DMS153 (cell line): ENCODE data around the gene OXCT1.
"Not testable (repeated sequence)": the region's sequence is repeated elsewhere in the genome, so short reads cannot be mapped to it uniquely, and the experiment has no call there.

ENCODE experiments used
- DNase-seq: peaks from one replicate; lab custom pipeline; 2025; lab: John Stamatoyannopoulos, UW

OXCT1 gene

GRCh38 chr5:41773799-41774198, 96.4 kb downstream of the OXCT1 start:
- no peak for DNase-seq

DNA sequence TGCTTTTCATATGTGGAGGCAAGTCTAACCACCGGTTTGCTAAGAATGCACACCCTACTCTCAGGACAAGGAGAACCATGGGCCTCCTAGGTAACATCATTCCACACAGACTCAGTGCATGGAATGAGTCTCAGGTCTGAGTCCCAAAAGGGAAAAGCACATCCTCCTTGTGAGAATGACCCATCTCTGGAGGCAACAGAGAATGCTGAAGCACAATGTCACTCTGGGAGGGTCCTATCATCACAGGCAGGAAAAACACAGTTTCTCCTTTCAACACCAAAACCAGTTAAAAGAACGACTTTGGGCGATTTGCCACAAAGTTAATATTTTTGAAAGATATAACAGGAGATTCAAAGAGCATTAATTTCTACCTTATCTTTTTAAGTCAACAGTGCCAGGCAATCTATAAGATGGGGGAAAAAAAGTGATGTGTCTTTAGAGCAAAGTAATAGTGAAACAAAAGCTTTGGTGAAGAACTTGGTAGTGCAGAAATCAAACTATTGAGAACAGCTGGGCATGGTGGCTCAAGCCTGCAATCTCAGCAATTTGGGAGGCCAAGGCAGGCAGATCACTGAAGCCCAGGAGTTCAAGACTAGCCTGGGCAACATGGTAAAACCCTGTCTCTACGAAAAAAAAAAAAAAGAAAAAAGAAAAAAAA, 97.3 kb downstream of the OXCT1 start:
- DNase-seq, result no peak

GRCh38 chr5:41772056-41772455, 98.2 kb downstream of the OXCT1 start:
- no peak for DNase-seq

- no peak for DNase-seq
Measured at GRCh38 chr5:41770799-41771198, 99.4 kb downstream of the OXCT1 start.

GRCh38 chr5:41768692-41769091, 101.5 kb downstream of the OXCT1 start:
- DNase-seq, result no peak

DNA sequence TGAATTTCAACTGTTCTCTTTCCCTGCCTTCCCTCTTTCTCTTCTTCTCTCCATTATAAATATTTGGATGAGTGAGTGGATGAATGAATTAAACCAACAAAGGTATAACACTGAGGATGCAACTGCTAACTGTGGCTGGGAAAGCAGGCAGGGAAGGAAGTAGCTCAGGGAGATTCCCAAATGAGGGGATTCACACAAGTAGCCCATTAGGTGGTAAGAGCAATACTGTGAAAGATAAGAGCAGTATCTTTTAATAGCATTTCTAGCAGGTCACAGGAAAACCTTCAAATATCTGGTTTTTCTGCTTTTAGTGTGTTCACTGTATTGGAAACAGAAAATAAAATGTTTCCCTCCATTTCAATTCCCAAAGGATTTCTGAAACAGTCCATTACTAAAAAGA, 105.6 kb downstream of the OXCT1 start:
- DNase-seq, result no peak

GRCh38 chr5:41763574-41763973, 106.7 kb downstream of the OXCT1 start:
- no peak for DNase-seq

DNA sequence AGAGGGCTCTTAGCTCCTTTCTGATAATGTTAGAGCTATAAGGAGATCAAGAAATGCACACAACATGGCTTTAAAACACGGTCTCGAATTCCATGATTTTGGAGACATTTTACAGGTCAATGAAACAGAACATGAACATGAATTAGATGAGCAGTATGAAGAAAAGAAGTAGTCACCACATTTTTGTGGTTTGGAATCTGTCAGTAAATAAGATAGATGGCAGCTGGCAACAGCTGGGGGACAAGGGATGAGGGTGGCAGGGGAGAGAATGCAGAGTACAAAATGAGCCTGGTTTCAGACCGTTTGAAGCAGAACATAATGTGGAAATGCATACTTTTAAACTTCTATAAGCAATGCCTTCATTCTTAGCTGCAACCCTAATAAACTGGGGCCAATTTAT, 107.1 kb downstream of the OXCT1 start:
- DNase-seq, result no peak

DNA sequence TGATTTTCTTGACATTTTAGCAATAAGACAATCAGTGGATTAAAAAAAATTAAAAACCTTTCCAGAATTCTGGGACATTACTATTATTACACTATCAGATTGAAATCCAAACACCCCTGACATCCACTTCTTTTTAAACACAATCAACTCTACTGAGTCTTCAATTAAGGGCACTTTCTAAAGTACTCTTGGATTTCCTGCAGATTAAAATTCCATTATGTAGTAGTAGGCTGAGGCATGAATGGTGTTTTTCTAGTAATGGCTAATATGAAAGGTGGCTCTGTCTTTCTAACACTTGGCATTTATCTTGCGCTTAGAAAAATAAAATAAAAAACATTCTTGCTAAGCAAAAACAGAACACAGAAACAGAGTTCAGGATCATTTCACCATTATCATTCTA, 107.8 kb downstream of the OXCT1 start:
- no peak for DNase-seq

DNA sequence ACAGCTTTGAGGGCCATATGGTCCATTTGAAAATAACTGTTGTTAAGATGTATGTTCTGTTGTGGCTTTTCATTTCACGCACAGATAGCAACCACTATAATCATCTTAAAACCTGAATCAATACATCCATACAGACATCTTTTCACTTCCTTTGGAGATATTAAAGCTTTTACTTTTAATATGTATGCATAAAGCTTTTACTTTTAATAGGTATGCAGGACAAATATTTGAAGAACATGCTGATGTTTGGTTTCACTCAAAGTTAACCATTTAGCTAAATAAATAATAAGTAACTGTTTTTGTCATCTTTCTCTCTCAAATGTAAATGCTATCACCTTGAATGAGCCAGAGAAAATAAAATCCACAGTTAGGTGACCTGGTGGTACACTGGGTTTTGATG, 108.6 kb downstream of the OXCT1 start:
- DNase-seq, result no peak

DNA sequence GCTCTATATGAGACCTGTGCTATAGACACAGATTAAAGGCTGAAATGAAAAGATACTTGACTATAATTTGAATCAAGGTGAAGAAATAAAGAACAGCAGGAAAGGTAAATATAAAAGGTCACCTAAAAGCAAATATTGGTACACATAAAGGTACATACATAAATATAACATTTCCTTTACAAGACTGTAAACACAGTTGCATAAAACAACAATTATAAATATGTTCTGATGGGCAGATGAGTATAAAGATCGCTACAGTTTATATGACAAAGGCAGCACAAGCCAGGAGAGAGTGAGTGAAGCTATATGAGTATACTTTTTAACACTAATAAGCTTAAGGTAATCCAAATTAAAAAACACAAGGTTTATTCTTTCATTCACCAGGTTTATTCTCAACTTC, 114.5 kb downstream of the OXCT1 start:
- no peak for DNase-seq

DNA sequence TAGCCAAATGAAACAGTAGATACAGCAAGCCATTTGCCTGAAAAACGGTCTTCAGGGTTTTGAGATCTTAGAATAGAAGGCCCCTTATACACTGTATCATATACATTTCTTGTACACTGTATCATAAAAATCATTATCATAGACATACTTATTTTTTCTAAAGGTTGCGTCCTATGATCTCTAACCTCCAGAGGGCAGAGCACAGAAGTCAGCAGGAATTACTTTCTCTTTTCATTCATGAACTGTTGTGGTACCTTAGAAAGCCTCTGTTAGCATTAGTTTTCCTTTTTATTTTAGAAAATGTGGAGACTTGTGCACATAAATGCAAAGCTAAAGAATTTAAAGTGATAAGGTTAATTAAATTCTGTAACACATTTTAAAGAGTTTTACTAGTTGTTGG, 115.4 kb downstream of the OXCT1 start:
- DNase-seq, result no peak

DNA sequence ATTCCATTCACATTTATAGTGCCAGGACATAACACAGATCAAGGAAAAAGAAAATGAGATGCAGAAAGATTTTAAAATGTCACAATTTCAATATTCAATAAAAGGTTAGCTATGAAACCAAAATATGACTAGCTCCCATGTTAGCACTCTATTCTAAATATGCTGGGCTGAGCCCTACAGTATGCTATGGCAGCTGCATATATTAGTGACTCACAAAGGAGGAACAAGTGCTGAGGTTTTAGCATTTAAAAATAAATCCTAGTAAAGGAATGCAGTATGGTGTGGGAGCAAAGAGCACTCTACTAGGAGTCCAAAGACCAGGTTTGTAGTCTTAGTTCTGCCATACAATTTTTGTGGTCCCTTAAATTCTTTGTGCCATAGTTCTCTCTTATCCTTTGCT, 118.4 kb downstream of the OXCT1 start:
- DNase-seq, result no peak

DNA sequence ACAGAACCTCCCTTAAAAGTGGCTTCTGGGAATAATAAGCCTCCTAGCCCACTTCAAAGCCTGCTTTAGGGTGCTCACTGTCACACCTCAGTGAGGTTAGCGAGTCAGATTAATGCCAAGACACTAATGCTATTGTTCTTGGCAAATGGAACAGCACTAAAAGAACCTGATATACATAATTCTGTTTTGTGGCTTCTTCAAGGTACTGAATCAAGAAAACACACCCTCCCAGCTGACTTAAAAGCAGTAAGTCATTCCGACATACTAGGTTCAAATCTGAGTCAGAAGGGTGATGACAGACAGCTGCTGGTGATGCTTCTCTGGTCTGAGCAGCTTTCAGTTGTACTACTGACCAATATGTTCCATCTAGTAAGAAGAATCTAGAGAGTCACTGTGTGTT, 121.6 kb downstream of the OXCT1 start:
- no peak for DNase-seq

DNA sequence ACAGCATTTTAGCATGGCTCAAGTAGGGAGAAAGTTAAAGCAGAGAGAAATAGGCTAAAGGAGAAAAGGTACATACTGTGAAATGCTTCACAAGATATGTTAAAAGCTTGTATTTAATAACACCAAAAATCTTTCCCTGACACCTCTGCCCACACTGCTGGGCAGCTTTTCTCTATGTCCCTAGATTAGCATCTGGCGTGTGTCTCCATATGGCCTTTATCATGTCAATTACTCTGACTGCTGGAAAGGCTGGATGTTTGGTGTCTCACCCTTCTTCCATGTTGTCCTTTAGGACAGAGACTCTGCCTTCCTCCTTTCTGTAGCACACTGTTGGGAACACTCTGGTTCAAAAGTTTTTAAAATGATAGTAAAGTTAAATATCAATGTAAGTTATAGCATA, 122.5 kb downstream of the OXCT1 start:
- DNase-seq, result no peak

GRCh38 chr5:41747301-41747700, 122.9 kb downstream of the OXCT1 start:
- no peak for DNase-seq

- not testable (repeated sequence) for DNase-seq
Measured at GRCh38 chr5:41742608-41743007, 127.6 kb downstream of the OXCT1 start.

DNA sequence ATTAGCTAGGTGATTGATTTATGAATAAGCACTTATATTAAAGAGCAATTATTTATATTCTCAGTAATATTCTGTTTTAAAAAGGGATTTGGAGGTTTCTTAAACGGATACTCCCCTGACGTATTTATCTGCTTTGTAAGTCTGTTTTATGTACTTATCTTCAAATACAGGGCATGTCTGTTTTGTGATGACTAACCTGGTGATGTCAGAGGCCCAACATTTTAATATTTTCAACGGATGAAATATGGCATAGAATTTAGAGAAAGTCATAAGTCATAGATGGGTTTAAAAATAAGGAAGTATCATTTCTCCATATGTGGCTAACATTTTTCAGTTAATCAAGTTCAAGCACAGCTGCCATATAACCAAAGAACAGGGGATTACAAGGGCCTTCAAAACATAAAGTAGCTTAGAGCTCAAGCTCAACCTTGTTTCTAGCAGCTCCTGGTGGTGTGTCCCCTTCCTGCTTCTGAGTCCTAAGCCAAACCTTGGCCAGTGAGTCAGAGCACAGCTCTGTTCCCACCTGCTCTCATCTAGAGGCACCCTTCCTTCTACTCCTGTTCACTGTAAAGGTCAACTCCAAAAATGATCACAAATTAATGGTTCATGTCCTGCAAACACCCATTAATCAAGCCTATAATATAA, 131.4 kb downstream of the OXCT1 start:
- DNase-seq, result no peak

DNA sequence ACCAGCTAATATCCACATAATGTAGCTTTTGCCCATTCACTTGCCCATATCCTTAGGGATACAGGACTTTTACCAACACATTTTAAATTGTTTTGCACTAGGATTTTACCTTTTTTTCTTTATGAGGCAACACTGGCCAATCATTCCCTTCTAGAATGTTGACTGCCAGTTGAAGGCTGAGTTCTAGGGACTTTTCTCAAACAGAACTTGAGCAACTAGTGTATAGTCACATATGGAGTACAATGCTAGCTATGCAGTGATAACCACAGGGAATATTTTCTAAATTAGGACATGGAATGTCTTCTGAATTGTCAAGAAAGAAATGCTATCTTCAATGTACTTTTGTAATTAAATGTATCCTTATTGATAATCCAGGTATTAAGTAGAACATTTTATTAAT, 133.6 kb downstream of the OXCT1 start:
- DNase-seq, result no peak

DNA sequence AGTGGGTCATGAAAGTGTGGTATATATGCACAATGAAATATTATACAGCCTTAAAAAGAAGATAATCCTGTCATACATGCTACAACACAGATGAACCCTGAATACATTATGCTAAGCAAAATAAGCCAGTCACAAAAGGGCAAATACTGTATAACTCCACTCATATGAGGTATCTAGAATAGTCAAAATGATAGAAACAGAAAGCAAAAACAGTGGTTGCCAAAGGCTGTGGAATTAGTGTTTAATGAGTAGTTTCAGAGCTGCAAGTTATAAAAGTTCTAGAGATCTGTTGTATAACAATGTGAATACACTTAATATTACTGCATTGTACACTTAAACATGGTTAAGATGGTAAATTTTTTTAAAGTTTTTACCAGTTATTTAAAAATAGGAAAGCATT, 135.0 kb downstream of the OXCT1 start:
- no peak for DNase-seq

DNA sequence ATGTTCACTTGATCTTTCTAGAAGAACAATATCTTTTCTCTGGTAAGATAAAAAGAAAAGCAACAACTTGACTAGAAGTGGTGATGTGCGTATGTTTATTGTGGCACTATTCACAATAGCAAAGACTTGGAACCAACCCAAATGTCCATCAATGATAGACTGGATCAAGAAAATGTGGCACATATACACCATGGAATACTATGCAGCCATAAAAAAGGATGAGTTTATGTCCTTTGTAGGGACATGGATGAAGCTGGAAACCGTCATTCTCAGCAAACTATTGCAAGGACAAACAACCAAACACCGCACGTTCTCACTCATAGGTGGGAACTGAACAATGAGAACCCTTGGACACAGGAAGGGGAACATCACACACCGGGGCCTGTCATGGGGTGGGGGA, 140.8 kb downstream of the OXCT1 start:
- not testable (repeated sequence) for DNase-seq

- no peak for DNase-seq
Measured at GRCh38 chr5:41728281-41728680, 141.9 kb downstream of the OXCT1 start.

DNA sequence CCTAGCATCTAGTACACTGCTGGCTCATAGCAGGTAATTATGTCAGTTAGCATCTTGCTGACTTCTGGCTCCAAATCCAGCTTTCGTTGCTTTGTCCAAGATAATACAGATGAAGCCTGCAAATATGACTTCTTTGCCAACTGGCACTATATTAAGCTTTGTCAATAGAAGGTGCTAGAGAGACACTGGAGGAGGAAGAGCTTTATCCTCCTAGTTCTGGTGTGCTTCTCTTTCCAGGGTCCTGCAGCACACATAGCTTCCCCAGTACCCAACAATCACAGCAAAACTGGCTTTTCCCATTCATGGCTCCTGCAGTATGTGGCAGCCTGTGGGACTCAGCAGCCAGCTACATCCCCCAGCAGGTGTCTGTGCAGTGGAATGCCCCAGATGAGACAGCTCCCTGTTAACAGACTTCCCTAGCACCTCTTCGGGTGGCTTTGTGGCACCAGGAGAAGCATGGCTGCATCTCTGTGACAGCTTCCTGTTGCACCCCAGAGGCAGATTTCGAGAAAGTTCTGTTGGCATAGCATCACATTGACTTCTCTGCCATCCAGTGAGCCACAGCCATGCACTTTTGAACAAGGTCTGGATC, 147.8 kb downstream of the OXCT1 start:
- DNase-seq, result no peak

DNA sequence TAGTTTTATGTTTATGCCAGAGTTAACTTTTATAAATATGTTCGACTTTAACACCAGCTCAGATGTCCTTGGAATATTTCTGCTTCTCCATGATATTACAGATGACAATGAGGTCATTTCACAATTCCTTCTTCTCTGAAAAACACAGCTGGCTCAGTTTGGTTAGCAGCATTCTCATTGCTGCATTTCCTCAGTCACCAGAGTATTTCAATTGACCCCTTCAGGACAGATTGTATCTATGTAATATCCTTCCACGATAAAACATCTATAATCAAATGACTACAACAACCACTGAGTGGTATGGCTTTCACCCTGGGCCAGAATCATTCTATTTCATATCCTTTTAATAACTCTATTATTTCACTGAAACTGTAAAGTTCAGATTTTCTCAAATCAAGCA, 148.7 kb downstream of the OXCT1 start:
- DNase-seq, result no peak
